GM19463 (cell line): ENCODE data around the gene FGFR2.
A peak's percentile ranks its signal among the peaks of the same experiment; 100 is the strongest.
"Not testable (repeated sequence)": the region's sequence is repeated elsewhere in the genome, so short reads cannot be mapped to it uniquely, and the experiment has no call there.

ENCODE experiments used
- ATAC-seq: cut with Tn5 transposase; IDR thresholded peaks from one replicate; pipeline ENCODE4 v1.9.1; 2021; ENCODE audit warnings: mild to moderate bottlenecking, moderate library complexity; ENCODE audit not compliant: unreplicated experiment

FGFR2 gene

DNA sequence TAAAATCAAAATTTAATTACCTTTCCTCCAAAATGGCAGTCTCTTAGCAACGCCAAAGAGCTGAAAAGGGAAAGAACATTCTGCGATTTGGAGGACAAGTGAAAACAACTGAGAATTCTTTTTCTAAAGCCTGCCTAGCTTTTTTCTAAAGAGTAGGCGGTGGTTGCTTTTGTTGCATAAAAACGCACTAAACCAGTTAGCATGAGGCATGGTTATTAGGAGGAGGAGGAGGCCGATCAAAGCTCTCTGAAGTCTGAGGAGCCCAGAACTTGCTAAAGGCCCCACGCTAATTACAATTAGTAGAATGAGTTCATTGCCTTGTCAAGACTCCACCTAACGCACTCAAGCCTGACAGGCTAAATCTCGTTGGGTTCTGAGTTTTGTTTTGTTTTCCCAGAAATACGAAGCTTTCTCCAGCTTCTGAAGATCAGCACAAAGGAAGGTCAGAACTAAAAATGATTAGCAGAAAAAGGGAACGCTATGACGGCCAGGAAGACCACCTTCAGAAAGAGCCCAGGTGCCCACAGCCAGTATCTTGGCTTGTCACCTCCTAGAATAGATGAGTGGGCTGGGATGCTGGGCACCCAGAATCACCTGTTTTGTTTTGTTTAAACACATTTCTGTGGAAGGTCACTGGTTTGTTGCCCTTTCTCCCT lies 72.0 kb downstream of the FGFR2 start:
- ATAC-seq = no peak

DNA sequence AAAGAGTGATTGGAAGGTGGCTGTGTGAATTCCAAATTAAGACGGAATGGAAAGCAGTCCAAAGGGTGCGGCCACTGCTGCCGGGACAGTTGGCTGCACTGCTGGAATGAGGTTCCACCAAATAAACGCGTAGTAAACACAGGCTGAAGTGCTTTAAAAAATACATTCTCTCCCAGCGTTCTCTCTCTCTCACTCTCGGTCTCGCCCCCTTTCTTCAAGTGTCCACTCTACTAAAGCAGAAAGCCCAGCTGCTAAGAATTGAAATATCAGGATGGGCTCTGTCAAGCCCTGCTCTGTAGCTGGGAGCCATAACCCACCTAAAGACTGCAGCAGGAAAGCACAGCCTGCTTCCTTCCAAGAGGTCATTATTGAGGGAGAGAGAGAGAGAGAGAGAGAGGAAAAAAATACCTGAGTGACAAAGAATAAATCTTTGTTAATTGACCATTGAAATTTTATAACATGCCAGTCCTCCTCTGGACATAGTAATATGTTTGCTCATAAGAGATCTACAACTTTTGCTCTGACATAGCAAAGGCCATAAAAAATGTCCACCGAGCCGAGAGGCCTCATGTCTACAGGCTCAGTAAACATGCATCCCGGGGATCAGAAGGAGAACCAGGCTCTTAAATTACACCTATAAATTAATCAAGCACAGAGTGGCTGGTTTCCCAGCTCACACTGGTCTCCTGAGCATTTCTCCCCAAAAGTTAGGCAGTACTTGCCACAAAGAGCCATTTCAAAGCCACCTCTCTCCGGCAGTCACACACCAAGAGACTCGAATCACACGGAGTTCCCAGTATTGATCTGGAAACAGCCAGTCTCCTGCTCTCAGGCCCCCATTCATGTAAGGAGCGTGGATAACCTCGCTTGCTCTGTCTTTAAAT lies 72.8 kb downstream of the FGFR2 start:
- ATAC-seq = no peak

DNA sequence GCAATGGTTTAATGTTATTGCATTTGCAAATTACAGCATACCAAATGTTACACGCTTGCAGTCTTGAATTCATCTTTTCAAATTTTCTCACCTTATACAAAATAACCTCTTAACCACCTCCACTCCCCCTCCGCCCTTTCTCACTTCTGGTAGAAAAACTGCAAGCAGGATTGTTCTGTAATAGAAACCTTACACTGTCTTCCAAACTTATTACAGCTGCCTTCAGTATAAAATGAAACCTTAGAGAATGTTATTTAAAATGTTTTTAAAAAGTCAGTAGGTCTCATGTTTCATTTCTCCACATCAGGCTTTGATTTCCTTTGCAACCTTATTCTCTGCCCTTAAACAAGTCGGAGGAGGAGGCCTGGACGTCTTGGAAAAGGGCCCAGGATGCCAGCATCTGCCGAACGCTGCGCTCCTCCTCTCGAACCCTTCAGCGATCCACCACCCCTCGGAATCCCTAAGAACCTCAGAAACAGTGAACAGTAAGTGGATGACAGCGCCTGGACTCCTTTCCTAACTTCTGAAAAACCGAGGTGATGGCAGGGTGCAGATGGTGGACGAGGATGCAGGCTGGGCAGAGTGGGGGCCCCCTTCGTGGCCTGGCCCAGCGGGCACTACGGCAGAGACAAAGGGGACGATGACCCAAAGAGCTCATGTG lies 74.0 kb downstream of the FGFR2 start:
- no peak for ATAC-seq

DNA sequence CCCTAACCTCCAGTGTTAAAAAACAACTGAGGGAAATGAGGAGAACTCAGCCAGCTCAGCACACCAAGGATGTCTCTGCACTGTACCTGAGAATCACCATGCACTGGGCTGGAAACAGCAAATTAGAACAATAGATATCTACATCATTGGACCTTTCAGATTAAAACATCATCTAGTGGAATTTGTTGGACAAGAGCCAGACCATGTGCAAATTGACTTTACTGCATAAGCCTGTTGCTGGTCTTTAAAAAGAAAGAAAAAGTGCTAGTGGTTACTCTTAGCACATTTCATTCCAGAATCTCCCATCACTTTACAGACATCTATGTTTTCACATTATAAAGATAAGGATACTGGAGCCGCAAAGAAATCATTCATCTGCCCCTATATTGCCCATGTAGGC lies 75.4 kb downstream of the FGFR2 start:
- ATAC-seq = no peak

DNA sequence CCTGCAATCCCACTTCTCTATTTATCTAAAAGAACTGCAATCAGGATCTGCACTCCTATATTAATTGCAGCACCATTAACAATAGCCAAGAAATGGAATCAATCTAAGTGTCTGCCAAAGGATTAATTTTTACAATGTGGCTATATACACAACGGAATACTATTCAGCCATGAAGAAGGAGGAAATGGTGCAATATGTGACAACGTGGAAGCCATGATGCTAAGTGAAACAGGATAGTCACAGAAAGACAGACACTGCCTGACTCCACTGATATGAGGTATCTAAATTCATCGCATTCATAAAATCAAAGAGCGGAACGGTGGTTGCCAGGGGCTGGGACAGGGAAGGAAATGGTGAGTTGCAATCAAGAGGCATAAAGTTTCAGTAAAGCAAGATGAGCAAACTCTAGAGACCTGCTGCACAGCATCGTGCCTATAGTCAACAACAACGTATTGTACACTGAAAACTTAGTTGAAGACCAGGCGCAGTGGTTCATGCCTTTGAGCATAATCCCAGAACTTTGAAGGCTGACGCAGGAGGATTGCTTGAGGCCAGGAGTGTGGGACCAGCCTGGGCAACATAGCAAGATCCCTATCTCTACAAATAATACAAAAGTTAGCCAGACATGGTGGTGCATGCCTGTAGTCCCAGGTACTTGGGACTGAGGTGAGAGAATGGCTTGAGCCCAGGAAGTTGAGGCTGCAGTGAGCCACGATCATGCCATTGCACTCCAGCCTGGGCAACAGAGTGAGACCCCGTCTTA lies 76.3 kb downstream of the FGFR2 start:
- ATAC-seq = no peak

DNA sequence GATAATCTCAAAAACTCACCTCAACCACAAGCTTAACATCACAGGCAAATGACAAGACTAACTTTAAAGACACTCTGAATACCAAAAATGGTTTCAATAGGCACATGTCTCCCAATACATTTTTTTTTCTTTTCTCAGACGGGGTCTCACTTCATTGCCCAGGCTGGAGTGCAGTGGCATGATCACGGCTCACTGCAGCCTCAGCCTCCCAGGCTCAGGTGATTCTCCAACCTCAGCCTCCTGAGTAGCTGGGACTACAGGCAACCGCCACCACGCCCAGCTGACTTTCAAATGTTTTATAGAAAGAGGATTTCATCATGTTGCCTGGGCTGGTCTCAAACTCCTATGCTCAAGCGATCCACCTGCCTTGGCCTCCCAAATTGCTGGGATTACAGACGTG lies 77.7 kb downstream of the FGFR2 start:
- ATAC-seq = not testable (repeated sequence)

DNA sequence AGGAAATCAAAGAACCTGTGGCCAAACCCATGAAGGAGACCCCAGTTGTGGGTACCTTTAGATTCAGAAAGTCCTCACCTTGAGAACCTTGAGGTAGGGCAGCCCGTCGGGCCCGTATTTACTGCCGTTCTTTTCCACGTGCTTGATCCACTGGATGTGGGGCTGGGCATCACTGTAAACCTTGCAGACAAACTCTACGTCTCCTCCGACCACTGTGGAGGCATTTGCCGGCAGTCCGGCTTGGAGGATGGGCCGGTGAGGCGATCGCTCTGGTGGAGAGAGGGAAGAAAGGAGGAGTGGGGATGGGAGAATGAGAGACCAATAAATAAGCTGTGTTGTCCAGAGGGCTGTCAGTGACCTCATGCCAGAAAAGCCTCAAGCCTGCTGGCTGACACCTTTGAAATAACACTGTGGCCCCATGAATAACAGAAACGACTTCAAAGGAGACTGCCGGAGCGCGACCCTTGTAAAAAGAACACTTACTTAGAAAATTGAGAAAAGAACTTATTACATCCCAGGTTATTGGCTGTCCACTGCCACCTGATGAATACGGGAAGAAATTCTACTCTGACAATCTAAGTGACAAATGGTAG lies 78.2 kb downstream of the FGFR2 start:
- no peak for ATAC-seq

DNA sequence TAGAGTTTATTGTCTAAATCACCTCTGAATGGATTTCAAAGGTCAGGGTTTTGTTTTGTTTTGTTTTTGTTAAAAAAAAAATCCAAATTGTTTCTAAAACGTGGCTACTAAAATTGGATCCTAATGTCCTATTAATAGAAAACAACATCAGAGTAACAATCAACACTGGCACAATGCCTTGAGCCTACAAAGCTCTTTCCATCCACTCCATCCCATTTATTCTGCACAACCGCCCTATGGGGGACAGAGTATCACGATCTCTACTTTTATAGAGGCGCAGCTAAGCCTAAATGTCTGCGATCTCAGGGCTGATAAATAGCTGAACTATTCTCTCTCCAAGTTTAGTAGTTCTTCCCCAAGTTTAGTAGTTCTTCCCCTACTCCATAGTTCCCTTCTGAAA lies 78.8 kb downstream of the FGFR2 start:
- ATAC-seq = no peak

DNA sequence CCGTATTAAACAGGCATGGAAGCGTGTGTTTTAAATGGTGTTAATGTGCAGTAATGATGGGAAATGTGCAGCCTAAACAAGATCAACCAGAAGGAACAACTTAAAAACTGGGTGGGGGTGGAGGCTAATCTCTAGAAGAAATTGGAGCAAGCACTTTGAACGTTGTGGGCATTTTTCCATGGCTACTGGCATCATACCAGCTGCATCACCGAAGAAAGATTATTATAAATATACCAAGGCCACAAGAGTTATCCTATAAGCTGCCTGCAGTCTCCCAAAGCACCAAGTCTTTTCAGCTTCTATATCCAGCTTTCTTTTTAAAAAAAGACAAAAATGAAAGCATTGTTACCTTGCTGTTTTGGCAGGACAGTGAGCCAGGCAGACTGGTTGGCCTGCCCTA lies 79.9 kb downstream of the FGFR2 start:
- ATAC-seq = no peak

DNA sequence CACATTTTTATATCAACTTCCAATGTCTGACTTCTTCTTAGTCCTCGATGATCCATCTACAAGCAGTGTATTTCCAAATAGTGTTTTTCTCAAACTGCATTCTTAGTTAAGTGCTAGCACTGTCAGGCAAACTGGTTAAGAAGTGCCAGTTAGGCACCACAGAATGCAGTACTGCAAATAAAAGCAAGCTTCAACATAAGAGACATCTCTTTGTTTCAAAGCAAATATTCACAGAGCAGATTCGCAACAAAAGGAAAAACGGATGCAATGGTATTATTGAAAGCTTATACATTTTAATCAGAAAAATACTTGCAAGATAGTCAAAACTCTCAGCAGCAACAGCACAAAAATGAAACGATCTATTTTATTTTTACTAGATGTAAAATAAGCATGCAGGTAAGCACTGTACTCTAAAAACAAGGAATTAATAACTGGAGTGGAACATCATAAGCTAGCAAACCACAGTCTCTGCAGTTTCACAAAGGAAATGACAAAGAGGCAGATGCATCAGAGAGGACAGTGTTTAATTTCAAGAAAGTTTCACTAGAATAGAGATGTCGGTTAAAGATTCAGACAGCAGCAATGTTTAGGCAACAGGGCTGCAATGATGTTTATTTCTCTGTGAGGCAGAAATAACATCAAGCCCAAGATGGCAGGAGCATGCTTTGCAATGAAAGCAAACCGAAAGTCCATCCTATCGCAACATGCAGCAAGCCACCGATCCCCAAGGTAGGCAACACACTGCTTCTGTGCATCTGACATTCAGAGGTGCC lies 82.0 kb downstream of the FGFR2 start:
- ATAC-seq = peak; percentile 84

DNA sequence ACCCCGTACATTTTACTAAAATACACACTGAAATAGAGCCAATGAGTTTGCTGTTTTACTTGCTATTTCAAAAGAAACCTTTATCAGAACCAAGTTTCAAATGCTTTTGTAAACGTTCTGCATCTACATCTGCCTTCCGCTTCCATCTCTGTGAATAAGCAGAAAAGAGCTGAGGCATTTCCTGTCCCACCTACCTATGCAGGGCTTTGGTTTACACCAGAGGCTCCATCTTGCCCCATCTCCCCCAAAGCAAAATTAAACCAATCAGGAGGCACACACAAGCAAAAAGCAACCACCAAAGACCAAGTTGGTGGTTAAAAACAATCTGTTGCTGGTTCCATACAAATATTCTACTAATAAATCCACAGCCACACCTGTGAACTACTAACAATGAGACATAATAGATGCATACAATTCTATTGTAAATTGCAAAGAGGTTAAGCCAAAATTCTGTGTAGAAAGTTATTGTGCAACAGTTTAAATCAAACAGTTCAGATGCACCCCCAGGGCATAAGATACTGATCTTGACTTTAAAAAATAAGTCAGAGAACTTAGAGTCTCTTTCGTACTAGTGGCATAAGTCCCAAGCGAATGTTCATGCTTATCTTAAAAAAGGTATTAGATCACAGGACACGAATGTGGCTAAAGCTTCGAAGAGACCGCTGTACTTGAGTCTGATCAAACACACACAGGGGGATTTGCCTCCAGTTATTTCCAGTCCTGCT lies 83.9 kb downstream of the FGFR2 start:
- no peak for ATAC-seq

DNA sequence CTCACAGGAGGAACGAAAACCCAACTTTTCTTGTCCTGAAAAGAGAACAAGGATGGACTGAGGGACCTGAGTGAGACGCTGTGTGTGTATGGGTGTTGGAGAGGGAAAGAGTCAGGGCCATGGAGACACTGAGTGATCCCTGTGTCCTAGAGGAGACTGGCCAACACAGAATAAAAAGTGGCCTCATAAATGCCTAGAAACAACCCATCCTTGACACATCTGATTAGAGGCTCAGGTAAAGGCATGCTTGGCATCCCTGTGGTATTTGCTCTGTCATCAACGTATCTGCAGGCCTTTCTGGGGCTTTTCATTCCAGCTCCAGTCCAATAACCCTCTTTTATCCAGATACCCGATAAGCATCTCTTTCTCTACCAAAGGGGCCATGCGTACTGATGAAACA lies 86.3 kb downstream of the FGFR2 start:
- ATAC-seq = no peak

DNA sequence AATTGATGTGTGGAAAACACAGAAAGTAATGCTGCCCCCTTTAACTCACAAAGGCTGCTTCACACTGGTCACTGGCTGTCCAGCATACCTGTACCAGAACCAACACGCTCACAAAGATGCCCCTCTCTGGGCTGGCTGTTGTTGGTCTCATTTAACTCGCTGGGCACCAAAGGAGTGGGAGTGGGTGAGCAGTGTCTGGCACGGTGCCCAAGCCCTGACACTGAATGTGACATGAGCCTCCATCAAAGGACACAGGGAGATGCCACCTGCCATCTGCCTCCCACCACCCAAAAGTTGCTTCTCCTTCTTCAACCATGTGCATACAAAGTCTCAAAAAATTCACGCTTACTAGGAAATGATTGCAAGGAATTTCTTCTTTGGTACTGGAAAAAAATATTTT lies 86.8 kb downstream of the FGFR2 start:
- ATAC-seq = no peak

DNA sequence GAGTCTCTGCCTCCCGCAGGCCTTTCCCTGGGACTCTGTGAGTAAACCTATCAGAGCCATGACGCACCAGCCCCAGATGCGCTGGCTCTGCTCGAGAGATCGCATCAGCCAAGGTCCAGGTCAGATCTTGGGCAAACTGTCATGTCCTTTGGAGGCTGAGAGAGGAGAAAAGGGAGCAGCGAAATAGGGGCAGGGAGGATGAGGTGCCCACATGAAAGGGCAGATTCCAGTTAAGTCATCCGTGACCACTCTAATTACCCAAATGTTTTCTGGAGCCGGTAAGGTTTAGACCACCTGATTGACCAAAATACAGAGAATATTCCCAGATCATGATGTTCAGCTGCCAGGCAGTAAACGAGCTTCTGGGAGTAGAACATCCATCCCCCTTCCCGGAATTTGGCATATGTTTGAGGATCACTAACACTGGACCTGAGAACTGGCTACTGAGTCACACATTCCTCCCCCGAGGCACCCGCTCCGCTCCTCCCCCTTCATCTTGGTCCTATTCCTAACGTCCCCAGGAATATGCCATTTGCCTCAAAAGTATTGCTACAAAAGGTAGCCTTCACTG lies 88.0 kb downstream of the FGFR2 start:
- ATAC-seq = no peak

DNA sequence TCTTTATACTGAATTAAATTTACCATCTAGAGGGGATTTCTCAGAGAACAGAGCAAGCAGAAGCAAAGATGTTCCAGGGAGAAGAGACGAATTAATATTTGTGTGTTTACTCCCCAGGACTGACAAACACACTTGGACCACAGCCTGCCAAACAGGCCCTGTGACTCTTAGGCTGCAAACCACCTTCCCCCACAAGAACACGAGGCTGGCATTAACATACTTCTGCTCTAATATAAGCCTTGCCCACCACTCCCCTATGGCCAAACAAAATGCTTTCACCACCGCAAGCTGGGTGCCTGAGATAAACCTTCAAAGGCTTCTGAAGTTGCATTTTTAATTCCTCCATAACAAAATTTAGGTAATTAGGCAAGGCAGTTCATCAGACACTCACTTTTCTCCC lies 88.4 kb downstream of the FGFR2 start:
- ATAC-seq = no peak

DNA sequence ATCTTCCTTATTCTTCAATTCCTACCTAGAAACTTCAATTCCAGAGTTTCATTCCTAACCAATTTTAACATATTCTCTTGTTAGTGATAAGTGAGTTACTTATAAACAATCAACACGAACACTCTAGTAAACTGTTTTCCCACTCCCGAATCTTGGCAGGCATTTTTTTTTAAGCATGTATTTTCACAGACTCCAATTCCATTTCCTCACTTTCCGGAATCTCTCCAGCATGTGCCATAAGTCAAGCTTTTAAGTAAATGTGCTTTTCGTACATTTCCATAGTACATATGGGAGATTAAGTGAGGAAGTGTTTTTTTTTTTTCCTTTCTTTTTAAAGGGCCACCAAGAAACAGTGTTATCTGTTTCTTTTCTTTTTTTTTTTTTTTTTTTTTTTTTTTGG lies 89.1 kb downstream of the FGFR2 start:
- no peak for ATAC-seq

DNA sequence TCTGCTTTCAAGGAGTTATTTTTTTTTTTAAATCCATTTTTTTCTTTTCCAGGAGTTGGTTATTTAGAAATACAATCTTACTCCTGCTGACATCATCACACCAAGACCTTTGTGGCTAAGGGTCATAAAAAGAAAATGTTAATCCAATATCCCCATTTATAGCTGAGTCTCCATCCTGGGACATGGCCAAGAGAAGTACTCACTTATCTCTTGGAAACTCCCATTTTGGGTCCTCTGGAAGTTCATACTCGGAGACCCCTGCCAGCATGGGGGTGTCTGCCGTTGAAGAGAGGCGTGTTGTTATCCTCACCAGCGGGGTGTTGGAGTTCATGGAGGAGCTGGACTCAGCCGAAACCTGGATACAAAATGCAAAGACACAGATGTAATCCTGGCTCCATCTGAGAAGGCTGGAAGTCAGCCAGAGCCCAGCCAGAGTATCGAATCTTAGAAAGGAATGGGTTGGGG lies 94.6 kb downstream of the FGFR2 start:
- ATAC-seq = no peak

DNA sequence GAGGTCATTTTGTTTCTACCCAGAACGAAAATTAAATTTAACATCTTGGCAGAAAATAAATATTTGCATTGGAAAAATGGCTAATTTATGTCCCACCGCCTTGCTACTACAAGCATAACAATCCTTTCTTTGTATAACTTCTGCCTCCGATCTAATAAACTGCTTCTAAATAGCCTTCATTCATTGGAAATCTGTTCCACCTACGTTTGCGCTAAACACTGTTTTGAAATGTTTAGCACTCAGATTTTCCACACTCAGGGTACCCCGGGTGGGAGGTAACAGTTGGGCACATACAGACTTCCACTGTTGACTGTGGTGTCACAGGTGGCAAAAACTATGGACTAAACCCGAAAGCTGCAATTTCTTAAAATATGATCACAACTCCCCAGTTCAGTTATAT lies 96.4 kb downstream of the FGFR2 start:
- ATAC-seq = no peak
